Measurements from ENCODE around the gene SMIM35.

DNA sequence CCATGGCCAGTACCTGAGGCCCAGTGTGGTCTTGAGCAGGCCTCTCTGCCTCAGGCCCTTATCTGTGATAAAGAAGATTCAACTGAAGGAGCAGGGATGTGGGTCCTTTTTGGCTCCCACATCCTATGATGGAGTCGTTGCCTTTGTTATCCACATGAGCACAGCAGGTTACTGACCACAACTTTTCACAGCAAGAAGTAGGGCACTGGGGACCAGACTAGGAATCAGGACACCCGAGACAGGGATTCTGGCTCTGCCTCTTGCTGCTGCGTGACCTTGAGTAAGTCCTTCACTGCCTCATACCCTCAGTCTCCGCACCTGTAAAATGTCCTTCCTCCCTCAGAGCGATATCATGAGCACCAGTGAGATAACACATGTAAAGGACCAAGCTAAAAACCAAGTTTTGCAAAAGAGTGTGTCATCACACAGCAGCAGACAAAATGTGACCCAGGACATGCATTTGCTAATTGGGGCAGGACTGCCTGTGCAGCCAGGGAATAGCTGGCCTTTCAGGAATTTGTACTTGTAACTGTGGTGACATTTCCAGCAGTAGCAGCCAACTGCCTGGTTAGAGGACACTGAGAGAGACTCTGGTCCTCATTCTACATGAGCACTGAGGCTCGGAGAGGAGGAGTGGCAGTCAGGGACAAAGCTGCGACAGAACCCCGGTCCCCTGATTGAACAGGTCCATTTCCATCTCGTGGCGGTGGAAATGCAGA lies 13.2 kb upstream of the SMIM35 start:
- TF ChIP-seq EZH2 (IDR thresholded peaks at IDR 0.05; ENCODE audit: borderline replicate concordance, low read length), result no peak
- TF ChIP-seq, protein P1, sequence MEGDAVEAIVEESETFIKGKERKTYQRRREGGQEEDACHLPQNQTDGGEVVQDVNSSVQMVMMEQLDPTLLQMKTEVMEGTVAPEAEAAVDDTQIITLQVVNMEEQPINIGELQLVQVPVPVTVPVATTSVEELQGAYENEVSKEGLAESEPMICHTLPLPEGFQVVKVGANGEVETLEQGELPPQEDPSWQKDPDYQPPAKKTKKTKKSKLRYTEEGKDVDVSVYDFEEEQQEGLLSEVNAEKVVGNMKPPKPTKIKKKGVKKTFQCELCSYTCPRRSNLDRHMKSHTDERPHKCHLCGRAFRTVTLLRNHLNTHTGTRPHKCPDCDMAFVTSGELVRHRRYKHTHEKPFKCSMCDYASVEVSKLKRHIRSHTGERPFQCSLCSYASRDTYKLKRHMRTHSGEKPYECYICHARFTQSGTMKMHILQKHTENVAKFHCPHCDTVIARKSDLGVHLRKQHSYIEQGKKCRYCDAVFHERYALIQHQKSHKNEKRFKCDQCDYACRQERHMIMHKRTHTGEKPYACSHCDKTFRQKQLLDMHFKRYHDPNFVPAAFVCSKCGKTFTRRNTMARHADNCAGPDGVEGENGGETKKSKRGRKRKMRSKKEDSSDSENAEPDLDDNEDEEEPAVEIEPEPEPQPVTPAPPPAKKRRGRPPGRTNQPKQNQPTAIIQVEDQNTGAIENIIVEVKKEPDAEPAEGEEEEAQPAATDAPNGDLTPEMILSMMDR (conservative IDR thresholded peaks at IDR 0.05 in 1 of 2, IDR thresholded peaks at IDR 0.05 in 1 of 2; ENCODE audit: extremely low read depth in 1 of 2, insufficient read depth in 1 of 2, low read depth in 1 of 2, low read length in 2 of 2), result no peak

All from mammary epithelial cell (primary cell).